IMR-90 (cell line): Measurements from ENCODE around the gene TCF19. TPM values are rescaled to one million over a fixed set of nuclear protein-coding genes. Genes with fewer than 3 reads are reported as not detected.

Experiments used
- ATAC-seq: fragments of 200-7000 bp; cut with Tn5 transposase; 2 replicates; pipeline ENCODE4 v1.9.1; 2020; ENCODE audit warnings: low read depth, mild to moderate bottlenecking, moderate library complexity
- BruUV-seq: library from RNA; stranded (reverse); fragments of 400-500 nt; replicated peaks from 2 replicates; lab custom pipeline; 2021; lab: Mats Ljungman, UMichigan
- CTCF ChIA-PET: fragments of 300-600 bp; formaldehyde crosslinking; extraction: SDS; loops from one replicate; lab custom pipeline; 2021; ENCODE audit warnings: antibody characterized with exemption; lab: Yijun Ruan, JAX
- POLR2A ChIA-PET: fragments of 300-600 bp; sonication (Branson Sonifier 250); formaldehyde crosslinking; loops from one replicate; lab custom pipeline; 2022; ENCODE audit warnings: antibody characterized with exemption; ENCODE audit not compliant: unreplicated experiment; lab: Charles Lee
- DNase-seq: peaks from one replicate; pipeline ENCODE4 v3.0.0; 2013
- H2AFZ ChIP-seq: replicated peaks from 2 replicates; pipeline ENCODE3; 2013; ENCODE audit warnings: low read length, mild to moderate bottlenecking; ENCODE audit not compliant: poor library complexity
- H2AK5ac ChIP-seq: 2 replicates; pipeline ENCODE4 v1.6.1; 2013; ENCODE audit warnings: low read depth, low read length, inconsistent platforms
- H2AK9ac ChIP-seq: replicated peaks from 2 replicates; pipeline ENCODE3; 2013; ENCODE audit warnings: mild to moderate bottlenecking, low read depth, low read length, moderate library complexity; ENCODE audit not compliant: poor library complexity
- H2BK120ac ChIP-seq: 2 replicates; pipeline ENCODE4 v1.6.1; 2013; ENCODE audit warnings: low read depth, low read length, inconsistent platforms
- H2BK15ac ChIP-seq: 3 replicates; pipeline ENCODE4 v1.6.1; 2013; ENCODE audit warnings: low read depth, low read length, inconsistent platforms
- H2BK20ac ChIP-seq: 2 replicates; pipeline ENCODE4 v1.6.1; 2013; ENCODE audit warnings: low read depth, mild to moderate bottlenecking, inconsistent platforms, low read length, moderate library complexity
- H2BK5ac ChIP-seq: 2 replicates; pipeline ENCODE4 v1.6.1; 2013; ENCODE audit warnings: mild to moderate bottlenecking, low read depth, low read length, inconsistent platforms; ENCODE audit not compliant: poor library complexity, severe bottlenecking
- H3K14ac ChIP-seq: replicated peaks from 2 replicates; pipeline ENCODE4 v1.6.1; 2013; ENCODE audit warnings: low read depth, low read length, inconsistent platforms
- H3K18ac ChIP-seq: 2 replicates; pipeline ENCODE4 v1.6.1; 2013; ENCODE audit warnings: low read depth, low read length, control low read depth
- H3K23ac ChIP-seq: 2 replicates; pipeline ENCODE4 v1.6.1; 2013; ENCODE audit warnings: low read depth, low read length, inconsistent platforms
- H3K27ac ChIP-seq: 2 replicates; pipeline ENCODE4 v1.5.1; 2013; ENCODE audit warnings: mild to moderate bottlenecking, control low read depth, low read length; ENCODE audit not compliant: insufficient read depth
- H3K27me3 ChIP-seq: 2 replicates; pipeline ENCODE4 v1.6.1; 2013; ENCODE audit warnings: low read length; ENCODE audit not compliant: control insufficient read depth, insufficient read depth
- H3K36me3 ChIP-seq: 2 replicates; pipeline ENCODE4 v1.6.1; 2013; ENCODE audit warnings: low read length, mixed read lengths; ENCODE audit not compliant: control insufficient read depth, insufficient read depth
- H3K4ac ChIP-seq: 2 replicates; pipeline ENCODE4 v1.6.1; 2013; ENCODE audit warnings: low read depth, low read length, inconsistent platforms
- H3K4me1 ChIP-seq: 2 replicates; pipeline ENCODE4 v1.6.1; 2013; ENCODE audit warnings: low read length, mixed read lengths; ENCODE audit not compliant: control insufficient read depth, insufficient read depth
- H3K4me2 ChIP-seq: 2 replicates; pipeline ENCODE4 v1.6.1; 2013; ENCODE audit warnings: low read depth, mild to moderate bottlenecking, control low read depth, low read length, moderate library complexity
- H3K4me3 ChIP-seq: 2 replicates; pipeline ENCODE4 v1.5.1; 2013; ENCODE audit warnings: low read depth, mild to moderate bottlenecking, control low read depth, low read length, moderate library complexity; ENCODE audit not compliant: insufficient read depth
- H3K56ac ChIP-seq: 2 replicates; pipeline ENCODE4 v1.6.1; 2013; ENCODE audit warnings: low read length, inconsistent platforms; ENCODE audit not compliant: insufficient read depth; ENCODE audit errors: extremely low read depth
- H3K79me1 ChIP-seq, 2 experiments: 2 replicates each; pipeline ENCODE4 v1.6.1; 2013; ENCODE audit warnings: low read length in 2 of 2, inconsistent platforms in 1 of 2, low read depth in 1 of 2
- H3K9ac ChIP-seq: 2 replicates; pipeline ENCODE4 v1.6.1; 2013; ENCODE audit warnings: low read depth, low read length, control low read depth
- H3K9me1 ChIP-seq: 2 replicates; pipeline ENCODE4 v1.6.1; 2013; ENCODE audit warnings: low read length, inconsistent platforms; ENCODE audit not compliant: insufficient read depth
- H3K9me3 ChIP-seq: 2 replicates; pipeline ENCODE4 v1.6.1; 2013; ENCODE audit warnings: low read length; ENCODE audit not compliant: control insufficient read depth, insufficient read depth
- H4K20me1 ChIP-seq: 2 replicates; pipeline ENCODE4 v1.6.1; 2013; ENCODE audit warnings: low read length, inconsistent platforms; ENCODE audit not compliant: insufficient read depth
- H4K5ac ChIP-seq: 2 replicates; pipeline ENCODE4 v1.6.1; 2013; ENCODE audit warnings: mild to moderate bottlenecking, low read depth, low read length, control low read depth
- H4K8ac ChIP-seq, 2 experiments: 2 replicates each; pipeline ENCODE4 v1.6.1; 2013; ENCODE audit warnings: low read depth in 2 of 2, low read length in 2 of 2, control low read depth in 1 of 2, inconsistent platforms in 1 of 2
- H4K91ac ChIP-seq: 2 replicates; pipeline ENCODE4 v1.6.1; 2013; ENCODE audit warnings: low read depth, low read length, inconsistent platforms; ENCODE audit not compliant: insufficient read depth
- BHLHE40 ChIP-seq: fragments of 150-350 bp; IDR thresholded peaks from 2 replicates; pipeline ENCODE4 v1.6.1; 2016; ENCODE audit warnings: mild to moderate bottlenecking, low read depth, low read length
- CEBPB ChIP-seq: IDR thresholded peaks from 2 replicates; pipeline ENCODE4 v1.6.1; 2012; ENCODE audit warnings: low read depth, low read length, improper control_type of control experiment
- FOS ChIP-seq: fragments of 150-350 bp; IDR thresholded peaks from 2 replicates; pipeline ENCODE4 v1.6.1; 2016; ENCODE audit warnings: low read depth, low read length
- MAZ ChIP-seq: IDR thresholded peaks from 2 replicates; pipeline ENCODE4 v1.6.1; 2012; ENCODE audit warnings: low read depth, mild to moderate bottlenecking, low read length, improper control_type of control experiment, moderate library complexity, borderline replicate concordance
- RAD21 ChIP-seq: IDR thresholded peaks from 2 replicates; pipeline ENCODE4 v1.6.1; 2012; ENCODE audit warnings: low read length, improper control_type of control experiment
- RFX5 ChIP-seq: IDR thresholded peaks from 2 replicates; pipeline ENCODE4 v1.8.0; 2012; ENCODE audit warnings: low read depth, mild to moderate bottlenecking, low read length, moderate library complexity
- SMC3 ChIP-seq: fragments of 150-350 bp; IDR thresholded peaks from 2 replicates; pipeline ENCODE4 v1.6.1; 2016; ENCODE audit warnings: low read depth, mild to moderate bottlenecking, antibody characterized with exemption, low read length, moderate library complexity
- WGBS, 2 experiments: methylation state at CpG; one replicate each; pipeline versions ENCODE4 v1.1.5 to v1.1.7; 2013; ENCODE audit warnings: missing lambda C conversion rate in 2 of 2; ENCODE audit not compliant: insufficient read length in 1 of 2; ENCODE audit errors: extremely low coverage in 2 of 2; 5-methylcytosine and 5-hydroxymethylcytosine counted together
- dilution Hi-C: fragments of 300-500 bp; cut with HindIII; formaldehyde crosslinking; loops from one replicate; pipeline ENCODE4 v1.14.3; 2018; ENCODE audit warnings: low sequenced_read_pairs; ENCODE audit not compliant: unreplicated experiment
- in situ Hi-C: fragments of 300-500 bp; cut with MboI; formaldehyde crosslinking; loops from 3 replicates; pipeline ENCODE4 v1.14.3; 2019; ENCODE audit warnings: low sequenced_read_pairs, inconsistent platforms, mixed read lengths
- intact Hi-C: fragments of 100-400 bp; cut with micrococcal nuclease; formaldehyde crosslinking; loops from 2 replicates; pipeline ENCODE4 v1.10.0; 2022
- polyA plus RNA-seq, 3 experiments: library from polyadenylated mRNA; depleted of rRNA; stranded (reverse); fragments of >200 nt; gene quantifications; 2 replicates each; pipeline ENCODE4 v1.2.3, GENCODE V29; 2012; ENCODE audit warnings: low replicate concordance in 1 of 3
- total RNA-seq: library from RNA; depleted of rRNA; stranded (reverse); fragments of >200 nt; gene quantifications from 2 replicates; pipeline ENCODE4 v1.2.3, GENCODE V29; 2012
- TF ChIP-seq, protein P1 (sequence below): fragments of 150-350 bp; IDR thresholded peaks from 2 replicates; pipeline ENCODE4 v1.6.1; 2016; ENCODE audit warnings: low read depth, mild to moderate bottlenecking, low read length, moderate library complexity, borderline replicate concordance

TCF19 gene
- total and polyA plus RNA-seq, 2 of the 4 experiments (the other 2 are of a cell fraction): 13.1 to 14.2 TPM

DNA sequence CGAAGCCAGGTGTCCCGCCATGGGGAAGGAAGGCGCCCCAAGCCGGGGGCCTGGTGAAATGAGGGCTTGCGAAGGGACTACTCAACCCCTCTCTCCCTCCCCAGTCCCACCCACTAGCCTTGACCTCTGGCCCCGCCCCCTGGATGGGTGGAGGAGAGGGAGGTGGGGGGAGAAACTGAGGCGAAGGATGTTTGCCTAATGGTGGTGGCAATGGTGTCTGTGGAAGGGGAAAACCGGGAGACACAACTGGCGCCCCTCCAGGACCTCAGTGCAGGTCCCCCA lies 12.2 kb downstream of the TCF19 start, which contains the start of gene POU5F1:
TSS of gene POU5F1 (minus strand) at position 83 of the 282 bp plus-strand sequence. CDS start at position 21, 62 bp downstream.
- dilution Hi-C loops (no loop called here), in situ Hi-C loops (no loop called here), intact Hi-C loops (no loop called here)
- no peak within 1 kb of the TSS for H2AK5ac ChIP-seq
- H3K18ac ChIP-seq: no peak within 1 kb of the TSS
- no CpG with 5 or more reads among the region's 9 CpGs for WGBS, 2 experiments
- peaks cover 3% of the 10 kb centered on the region; the same call in 1 of the 2 replicates for H3K4me1 ChIP-seq
- peak within 1 kb of the TSS; percentile 2 for H2AFZ ChIP-seq
- no peaks in the 10 kb centered on the region; the same call in 1 of the 2 replicates for H3K36me3 ChIP-seq
- H3K4me2 ChIP-seq: no peak within 1 kb of the TSS
- H3K4me3 ChIP-seq: no peak within 1 kb of the TSS
- CTCF ChIA-PET: no interaction called here
- no peak within 1 kb of the TSS for H3K9ac ChIP-seq
- H3K27me3 ChIP-seq: no peaks in the 10 kb centered on the region
- TF ChIP-seq RFX5: no peak
- TF ChIP-seq BHLHE40: no peak
- no peak for TF ChIP-seq MAZ
- TF ChIP-seq, protein P1, sequence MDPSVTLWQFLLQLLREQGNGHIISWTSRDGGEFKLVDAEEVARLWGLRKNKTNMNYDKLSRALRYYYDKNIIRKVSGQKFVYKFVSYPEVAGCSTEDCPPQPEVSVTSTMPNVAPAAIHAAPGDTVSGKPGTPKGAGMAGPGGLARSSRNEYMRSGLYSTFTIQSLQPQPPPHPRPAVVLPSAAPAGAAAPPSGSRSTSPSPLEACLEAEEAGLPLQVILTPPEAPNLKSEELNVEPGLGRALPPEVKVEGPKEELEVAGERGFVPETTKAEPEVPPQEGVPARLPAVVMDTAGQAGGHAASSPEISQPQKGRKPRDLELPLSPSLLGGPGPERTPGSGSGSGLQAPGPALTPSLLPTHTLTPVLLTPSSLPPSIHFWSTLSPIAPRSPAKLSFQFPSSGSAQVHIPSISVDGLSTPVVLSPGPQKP: no peak
- no peak for TF ChIP-seq CEBPB
- TF ChIP-seq RAD21: no peak
- TF ChIP-seq SMC3: no peak
- TF ChIP-seq FOS: no peak
- no peak within 1 kb of the TSS for H3K27ac ChIP-seq
- no peak within 1 kb of the TSS for H3K4ac ChIP-seq
- H4K8ac ChIP-seq: no peak within 1 kb of the TSS
- H4K91ac ChIP-seq: no peak within 1 kb of the TSS
- no peak within 1 kb of the TSS for H3K56ac ChIP-seq
- H4K5ac ChIP-seq: no peak within 1 kb of the TSS
- POLR2A ChIA-PET: no interaction called here
- no peaks in the 10 kb centered on the region for H3K9me3 ChIP-seq
- no TSS peak for BruUV-seq
- H3K79me1 ChIP-seq: no peaks in the 10 kb centered on the region
- no peak within 1 kb of the TSS for H2BK120ac ChIP-seq
- no peak for ATAC-seq
- no peak for DNase-seq
- H3K14ac ChIP-seq: no peak within 1 kb of the TSS
- no peak within 1 kb of the TSS for H3K23ac ChIP-seq
- no peak within 1 kb of the TSS for H2BK20ac ChIP-seq
- H2BK5ac ChIP-seq: no peak within 1 kb of the TSS
- no peaks in the 10 kb centered on the region for H4K20me1 ChIP-seq
- no peak within 1 kb of the TSS for H2AK9ac ChIP-seq
- peaks cover 9% of the 10 kb centered on the region; the same call in 1 of the 2 replicates for H3K9me1 ChIP-seq
- no peak within 1 kb of the TSS for H2BK15ac ChIP-seq
